Right lobe of liver (tissue), 4 donors: ENCODE measurements around the gene RNLS.

Experiments
- POLR2A ChIP-seq: fragments of 450-650 bp; IDR thresholded peaks from one replicate; pipeline ENCODE4 v1.6.1; 2017; ENCODE audit warnings: antibody characterized with exemption, mild to moderate bottlenecking
- TF ChIP-seq, protein P1 (sequence below), 4 donors: fragments of 200-600 bp in 3 of 4; fragments of 450-650 bp in 1 of 4; IDR thresholded peaks; one replicate each; pipeline versions ENCODE4 v1.5.1 to v1.8.0; 2016 to 2022; ENCODE audit warnings: antibody characterized with exemption in 4 of 4, mild to moderate bottlenecking in 2 of 4
- donor health status: DM: no; HTN: no; CAD: no.
- donor health status: DM: no; HTN: no; CAD: no.
- donor health status: DM: no; HTN: yes; CAD: no.

DNA sequence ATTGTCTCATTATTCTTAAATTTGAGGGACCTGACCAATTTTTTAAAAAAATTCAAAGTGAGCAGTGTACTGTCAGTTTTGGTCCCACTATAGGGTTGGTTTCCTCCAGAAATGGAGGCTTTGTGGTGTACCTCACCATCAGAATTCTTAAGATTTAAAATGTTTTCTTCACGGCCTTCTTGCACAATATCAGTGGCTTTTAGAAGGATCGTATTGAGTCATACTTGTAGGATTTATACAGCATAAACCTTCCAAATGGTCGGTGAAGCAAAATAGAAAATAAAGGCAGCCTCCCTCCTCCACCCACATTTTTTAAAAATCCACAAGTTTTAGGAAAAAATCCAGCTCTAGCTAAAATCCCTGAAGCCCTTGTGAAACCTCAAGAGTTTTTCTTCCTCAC, 126.4 kb downstream of the RNLS start:
- TF ChIP-seq, protein P1, sequence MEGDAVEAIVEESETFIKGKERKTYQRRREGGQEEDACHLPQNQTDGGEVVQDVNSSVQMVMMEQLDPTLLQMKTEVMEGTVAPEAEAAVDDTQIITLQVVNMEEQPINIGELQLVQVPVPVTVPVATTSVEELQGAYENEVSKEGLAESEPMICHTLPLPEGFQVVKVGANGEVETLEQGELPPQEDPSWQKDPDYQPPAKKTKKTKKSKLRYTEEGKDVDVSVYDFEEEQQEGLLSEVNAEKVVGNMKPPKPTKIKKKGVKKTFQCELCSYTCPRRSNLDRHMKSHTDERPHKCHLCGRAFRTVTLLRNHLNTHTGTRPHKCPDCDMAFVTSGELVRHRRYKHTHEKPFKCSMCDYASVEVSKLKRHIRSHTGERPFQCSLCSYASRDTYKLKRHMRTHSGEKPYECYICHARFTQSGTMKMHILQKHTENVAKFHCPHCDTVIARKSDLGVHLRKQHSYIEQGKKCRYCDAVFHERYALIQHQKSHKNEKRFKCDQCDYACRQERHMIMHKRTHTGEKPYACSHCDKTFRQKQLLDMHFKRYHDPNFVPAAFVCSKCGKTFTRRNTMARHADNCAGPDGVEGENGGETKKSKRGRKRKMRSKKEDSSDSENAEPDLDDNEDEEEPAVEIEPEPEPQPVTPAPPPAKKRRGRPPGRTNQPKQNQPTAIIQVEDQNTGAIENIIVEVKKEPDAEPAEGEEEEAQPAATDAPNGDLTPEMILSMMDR (IDR thresholded peaks at IDR 0.05), result no peak
- no peak for TF ChIP-seq POLR2A
